PFSK-1 (cell line): Measurements from ENCODE around the gene RBSN.

ENCODE experiments used
- FOXP2 ChIP-seq: optimal IDR thresholded peaks from 2 replicates; pipeline ENCODE3; 2011; ENCODE audit warnings: borderline replicate concordance, control low read depth, inconsistent platforms; ENCODE audit not compliant: insufficient read depth; ENCODE audit errors: extremely low read length, extremely low read depth
- POLR2AphosphoS5 ChIP-seq: IDR thresholded peaks from 2 replicates; pipeline ENCODE4 v1.6.1; 2012; ENCODE audit warnings: low read depth, mild to moderate bottlenecking, control low read depth, low read length, moderate library complexity
- SIN3A ChIP-seq: IDR thresholded peaks from 2 replicates; pipeline ENCODE4 v1.6.1; 2012; ENCODE audit warnings: mild to moderate bottlenecking, low read length, moderate library complexity, borderline replicate concordance; ENCODE audit not compliant: insufficient read depth
- TAF1 ChIP-seq: IDR thresholded peaks from 2 replicates; pipeline ENCODE4 v1.6.1; 2012; ENCODE audit warnings: low read length, control low read depth, borderline replicate concordance; ENCODE audit not compliant: insufficient read depth
- TF ChIP-seq, protein P1 (sequence below), 2 experiments: IDR thresholded peaks; 2 replicates each; pipeline versions ENCODE4 v1.6.1 to v1.8.0; 2011 to 2012; ENCODE audit warnings: low read depth in 2 of 2, low read length in 2 of 2, control low read depth in 1 of 2, inconsistent platforms in 1 of 2, mild to moderate bottlenecking in 1 of 2, moderate library complexity in 1 of 2; ENCODE audit not compliant: insufficient read depth in 1 of 2

The RBSN gene

DNA sequence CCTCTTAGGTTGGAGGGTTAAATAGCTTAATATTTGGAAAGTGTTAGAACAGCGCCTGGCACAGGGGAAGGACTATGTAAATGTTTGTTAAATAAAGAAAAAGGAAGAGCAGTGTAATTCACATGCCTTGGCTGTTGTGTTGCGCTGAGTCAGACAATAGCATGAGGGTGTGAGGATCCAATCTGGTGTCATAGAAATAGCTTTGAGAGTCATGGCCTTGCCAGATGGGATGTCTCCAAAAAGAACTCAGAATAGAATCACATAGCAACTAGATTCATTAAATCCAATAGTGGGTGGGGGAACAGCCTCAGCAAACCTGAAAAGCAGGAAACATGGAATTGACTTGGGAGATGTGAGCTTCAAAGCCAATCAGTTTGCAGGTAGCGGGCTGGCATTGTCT lies 3.9 kb upstream of the RBSN start:
- no peak for TF ChIP-seq FOXP2
- TF ChIP-seq, protein P1, sequence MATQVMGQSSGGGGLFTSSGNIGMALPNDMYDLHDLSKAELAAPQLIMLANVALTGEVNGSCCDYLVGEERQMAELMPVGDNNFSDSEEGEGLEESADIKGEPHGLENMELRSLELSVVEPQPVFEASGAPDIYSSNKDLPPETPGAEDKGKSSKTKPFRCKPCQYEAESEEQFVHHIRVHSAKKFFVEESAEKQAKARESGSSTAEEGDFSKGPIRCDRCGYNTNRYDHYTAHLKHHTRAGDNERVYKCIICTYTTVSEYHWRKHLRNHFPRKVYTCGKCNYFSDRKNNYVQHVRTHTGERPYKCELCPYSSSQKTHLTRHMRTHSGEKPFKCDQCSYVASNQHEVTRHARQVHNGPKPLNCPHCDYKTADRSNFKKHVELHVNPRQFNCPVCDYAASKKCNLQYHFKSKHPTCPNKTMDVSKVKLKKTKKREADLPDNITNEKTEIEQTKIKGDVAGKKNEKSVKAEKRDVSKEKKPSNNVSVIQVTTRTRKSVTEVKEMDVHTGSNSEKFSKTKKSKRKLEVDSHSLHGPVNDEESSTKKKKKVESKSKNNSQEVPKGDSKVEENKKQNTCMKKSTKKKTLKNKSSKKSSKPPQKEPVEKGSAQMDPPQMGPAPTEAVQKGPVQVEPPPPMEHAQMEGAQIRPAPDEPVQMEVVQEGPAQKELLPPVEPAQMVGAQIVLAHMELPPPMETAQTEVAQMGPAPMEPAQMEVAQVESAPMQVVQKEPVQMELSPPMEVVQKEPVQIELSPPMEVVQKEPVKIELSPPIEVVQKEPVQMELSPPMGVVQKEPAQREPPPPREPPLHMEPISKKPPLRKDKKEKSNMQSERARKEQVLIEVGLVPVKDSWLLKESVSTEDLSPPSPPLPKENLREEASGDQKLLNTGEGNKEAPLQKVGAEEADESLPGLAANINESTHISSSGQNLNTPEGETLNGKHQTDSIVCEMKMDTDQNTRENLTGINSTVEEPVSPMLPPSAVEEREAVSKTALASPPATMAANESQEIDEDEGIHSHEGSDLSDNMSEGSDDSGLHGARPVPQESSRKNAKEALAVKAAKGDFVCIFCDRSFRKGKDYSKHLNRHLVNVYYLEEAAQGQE (IDR thresholded peaks at IDR 0.05; ENCODE audit: insufficient read depth in 1 of 2, low read depth in 2 of 2, low read length in 2 of 2) = no peak
- no peak for TF ChIP-seq POLR2AphosphoS5
- no peak for TF ChIP-seq TAF1
- TF ChIP-seq SIN3A = no peak

DNA sequence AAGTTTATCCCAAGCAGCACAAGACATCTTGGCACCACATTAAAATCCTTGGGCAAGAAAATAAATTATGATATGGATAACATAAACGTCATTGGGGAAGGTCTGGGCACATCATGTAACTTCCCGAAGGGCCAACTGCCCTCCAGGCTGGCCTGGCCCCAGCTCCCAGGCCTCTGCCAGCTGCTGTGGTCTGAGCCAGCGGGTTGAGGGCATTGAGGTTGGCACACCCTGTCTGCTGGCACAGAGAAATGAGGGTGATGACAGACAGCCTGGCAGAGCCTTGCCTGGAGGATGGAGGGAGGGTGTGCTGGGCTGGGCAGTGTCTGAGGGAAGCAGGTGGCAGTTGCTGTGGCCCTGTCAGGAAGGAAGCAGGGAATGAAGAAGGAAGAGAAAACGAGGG lies 3.3 kb upstream of the RBSN start:
- TF ChIP-seq SIN3A (no peak), POLR2AphosphoS5 (no peak), TAF1 (no peak), FOXP2 (no peak)
- TF ChIP-seq, protein P1 (IDR thresholded peaks at IDR 0.05; ENCODE audit: insufficient read depth in 1 of 2, low read depth in 2 of 2, low read length in 2 of 2) = no peak

DNA sequence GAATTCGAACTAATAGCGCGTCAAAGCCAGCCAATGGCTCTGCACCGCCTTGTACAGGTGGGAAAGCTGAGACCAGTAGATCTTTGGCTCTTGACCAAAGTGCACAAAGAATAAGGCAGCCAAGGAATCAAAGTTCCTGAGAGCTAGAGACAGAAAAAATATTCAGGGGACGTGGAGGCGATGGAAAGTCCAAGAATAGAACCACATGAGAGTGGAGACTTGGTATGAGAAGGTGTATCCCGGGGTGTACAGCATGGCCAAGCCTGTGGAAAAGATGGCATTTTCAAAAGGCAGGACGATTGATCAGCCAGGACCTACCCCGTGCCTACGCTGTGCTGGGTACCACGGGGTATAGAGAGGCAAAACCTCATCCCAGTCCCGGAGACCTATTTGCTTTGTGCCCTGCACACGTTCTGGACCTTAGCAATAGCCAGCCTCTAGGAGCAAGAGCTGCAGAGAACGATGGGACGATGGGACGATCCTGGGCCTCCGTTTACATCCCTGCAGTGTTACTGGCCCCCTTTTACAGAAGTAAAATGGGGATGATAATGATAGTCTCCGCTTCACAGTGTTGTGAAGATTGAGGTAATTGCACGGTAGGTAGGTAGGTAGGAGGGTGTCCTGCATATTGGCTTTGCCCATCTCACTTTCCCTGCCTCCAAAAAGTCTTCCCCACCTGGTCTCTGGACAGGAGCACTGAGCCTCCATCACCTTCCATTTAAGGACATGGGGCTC lies 583 bp upstream of the RBSN start:
- TF ChIP-seq POLR2AphosphoS5 (no peak), SIN3A (no peak), TAF1 (no peak)
- TF ChIP-seq, protein P1 (IDR thresholded peaks at IDR 0.05; ENCODE audit: insufficient read depth in 1 of 2, low read depth in 2 of 2, low read length in 2 of 2) = no peak

DNA sequence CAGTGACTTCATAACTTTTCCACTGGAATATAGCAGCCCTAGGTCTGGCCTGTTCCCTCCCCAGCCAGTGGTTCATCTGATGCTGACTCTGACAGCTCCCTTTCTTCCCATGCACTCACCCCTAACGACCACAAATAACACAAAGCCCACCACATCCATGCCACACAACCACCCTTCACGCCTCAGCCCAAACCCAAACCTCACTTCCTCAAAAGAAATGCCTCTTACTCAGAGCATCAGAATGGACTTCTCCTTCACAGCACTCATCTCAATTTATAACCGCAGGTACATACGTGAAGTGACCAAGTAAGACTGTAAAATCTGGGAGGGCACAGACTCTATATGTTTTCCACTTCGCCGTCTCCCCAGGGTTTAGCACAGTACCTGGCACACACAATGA lies 1.1 kb downstream of the RBSN start:
- no peak for TF ChIP-seq TAF1
- TF ChIP-seq, protein P1 (IDR thresholded peaks at IDR 0.05; ENCODE audit: insufficient read depth in 1 of 2, low read depth in 2 of 2, low read length in 2 of 2) = no peak
- TF ChIP-seq SIN3A = no peak
- TF ChIP-seq POLR2AphosphoS5 = no peak
- no peak for TF ChIP-seq FOXP2

DNA sequence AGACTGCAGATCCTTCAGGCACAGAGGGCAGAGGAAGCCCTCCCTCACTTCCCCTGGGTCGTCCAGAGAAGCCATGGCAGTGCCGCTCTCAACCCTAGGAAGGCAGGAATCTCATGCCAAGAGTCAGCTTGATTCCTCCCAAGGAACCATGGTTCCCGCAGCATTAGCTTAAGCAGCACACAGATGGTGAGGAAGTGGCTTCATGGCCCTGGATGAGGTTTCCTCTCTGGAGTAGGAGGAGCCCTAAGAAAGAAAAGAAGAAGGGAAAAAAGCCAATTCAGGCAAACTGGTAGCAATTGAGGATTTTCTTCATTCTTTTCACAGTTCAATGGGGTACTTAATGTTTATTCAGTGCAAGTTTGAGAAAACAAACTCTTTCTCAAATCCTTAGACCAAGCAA lies 2.9 kb downstream of the RBSN start:
- TF ChIP-seq SIN3A = no peak
- no peak for TF ChIP-seq POLR2AphosphoS5
- TF ChIP-seq, protein P1 (IDR thresholded peaks at IDR 0.05; ENCODE audit: insufficient read depth in 1 of 2, low read depth in 2 of 2, low read length in 2 of 2) = no peak
- TF ChIP-seq TAF1 = no peak
- no peak for TF ChIP-seq FOXP2
